HEK293 (cell line): ENCODE measurements around the gene ACE2.

ENCODE experiments used
- CTCF ChIA-PET: fragments of 350-600 bp; formaldehyde crosslinking; extraction: SDS; loops from one replicate; lab custom pipeline; 2021; ENCODE audit warnings: antibody characterized with exemption; lab: Yijun Ruan, JAX
- POLR2A ChIA-PET: fragments of 300-600 bp; formaldehyde crosslinking; extraction: SDS; loops from one replicate; lab custom pipeline; 2020; ENCODE audit warnings: antibody characterized with exemption, inconsistent platforms; lab: Yijun Ruan, JAX
- H3K27ac ChIP-seq: fragments of 200-500 bp; sonication (Bioruptor generic); 2 replicates; pipeline ENCODE4 v1.5.1; 2014; ENCODE audit warnings: low read depth, low read length, control low read depth, inconsistent platforms; ENCODE audit errors: extremely low read depth
- H3K36me3 ChIP-seq, 2 experiments: fragments of 200-500 bp in 1 of 2; sonication (Bioruptor generic) in 1 of 2; 1 replicate in 1 of 2; 2 replicates in 1 of 2; pipeline ENCODE4 v1.5.1; 2014 to 2017; ENCODE audit warnings: inconsistent platforms in 2 of 2, low read length in 2 of 2; ENCODE audit not compliant: control insufficient read depth in 2 of 2, insufficient read depth in 1 of 2
- H3K4me1 ChIP-seq: fragments of 200-500 bp; sonication (Bioruptor generic); 2 replicates; pipeline ENCODE4 v1.5.1; 2014; ENCODE audit warnings: mild to moderate bottlenecking, low read length, inconsistent platforms; ENCODE audit not compliant: control insufficient read depth, insufficient read depth
- H3K4me3 ChIP-seq: 2 replicates; pipeline ENCODE4 v1.5.1; 2011; ENCODE audit warnings: low read depth, mild to moderate bottlenecking, control low read depth, low read length, moderate library complexity
- H3K9me3 ChIP-seq: fragments of 200-500 bp; sonication (Bioruptor generic); 2 replicates; pipeline ENCODE4 v1.5.1; 2014; ENCODE audit warnings: low read depth, low read length, inconsistent platforms; ENCODE audit not compliant: control insufficient read depth, insufficient read depth
- GFI1B ChIP-seq: fragments of 450-650 bp; formaldehyde crosslinking; IDR thresholded peaks from 2 replicates; pipeline ENCODE4 v1.5.1; 2016; ENCODE audit warnings: missing biosample characterization, missing genetic modification characterization
- GLI4 ChIP-seq: fragments of 450-650 bp; formaldehyde crosslinking; IDR thresholded peaks from 2 replicates; pipeline ENCODE4 v1.5.1; 2016; ENCODE audit warnings: missing biosample characterization, missing genetic modification characterization
- KLF1 ChIP-seq: fragments of 450-650 bp; formaldehyde crosslinking; IDR thresholded peaks from 2 replicates; pipeline ENCODE4 v1.5.1; 2016; ENCODE audit warnings: missing biosample characterization, missing genetic modification characterization
- MEIS1 ChIP-seq: sonication (generic); formaldehyde crosslinking; IDR thresholded peaks from 2 replicates; pipeline ENCODE4 v1.8.1; 2022; ENCODE audit warnings: missing genetic modification reagents, mild to moderate bottlenecking, borderline replicate concordance
- ZBTB17 ChIP-seq: fragments of 450-650 bp; formaldehyde crosslinking; IDR thresholded peaks from 2 replicates; pipeline ENCODE4 v1.5.1; 2016; ENCODE audit warnings: missing biosample characterization, missing genetic modification characterization
- ZBTB44 ChIP-seq: fragments of 450-650 bp; IDR thresholded peaks from 2 replicates; pipeline ENCODE4 v1.5.1; 2018; ENCODE audit warnings: missing biosample characterization, mild to moderate bottlenecking, missing genetic modification characterization
- ZNF138 ChIP-seq: fragments of 450-650 bp; formaldehyde crosslinking; IDR thresholded peaks from 2 replicates; pipeline ENCODE4 v1.5.1; 2016; ENCODE audit warnings: missing biosample characterization, missing genetic modification characterization, borderline replicate concordance
- ZNF202 ChIP-seq: fragments of 450-650 bp; formaldehyde crosslinking; IDR thresholded peaks from 2 replicates; pipeline ENCODE4 v1.5.1; 2016; ENCODE audit warnings: missing biosample characterization, missing genetic modification characterization, borderline replicate concordance
- ZNF211 ChIP-seq: fragments of 450-650 bp; formaldehyde crosslinking; IDR thresholded peaks from 2 replicates; pipeline ENCODE4 v1.5.1; 2016; ENCODE audit warnings: low read depth, missing biosample characterization, missing genetic modification characterization
- ZNF335 ChIP-seq: fragments of 450-650 bp; formaldehyde crosslinking; conservative IDR thresholded peaks from 2 replicates; pipeline ENCODE4 v1.5.1; 2016; ENCODE audit warnings: missing biosample characterization, missing genetic modification characterization
- ZNF560 ChIP-seq: fragments of 450-650 bp; formaldehyde crosslinking; IDR thresholded peaks from 2 replicates; pipeline ENCODE4 v1.5.1; 2017; ENCODE audit warnings: missing biosample characterization, missing genetic modification characterization, borderline replicate concordance
- ZNF610 ChIP-seq: fragments of 450-650 bp; formaldehyde crosslinking; IDR thresholded peaks from 2 replicates; pipeline ENCODE4 v1.5.1; 2016; ENCODE audit warnings: missing biosample characterization, missing genetic modification characterization, borderline replicate concordance
- ZNF776 ChIP-seq: fragments of 450-650 bp; formaldehyde crosslinking; IDR thresholded peaks from 2 replicates; pipeline ENCODE4 v1.5.0; 2017; ENCODE audit warnings: missing biosample characterization, missing genetic modification characterization, borderline replicate concordance
- TF ChIP-seq, protein P1 (sequence below): fragments of 450-650 bp; formaldehyde crosslinking; IDR thresholded peaks from 2 replicates; pipeline ENCODE4 v1.5.1; 2016; ENCODE audit warnings: missing biosample characterization, missing genetic modification characterization
- TF ChIP-seq, protein P2 (sequence below): fragments of 450-650 bp; formaldehyde crosslinking; IDR thresholded peaks from 2 replicates; pipeline ENCODE4 v1.5.1; 2016; ENCODE audit warnings: missing biosample characterization, missing genetic modification characterization
- TF ChIP-seq, protein P3 (sequence below): fragments of 450-650 bp; formaldehyde crosslinking; IDR thresholded peaks from 2 replicates; pipeline ENCODE4 v1.5.1; 2016; ENCODE audit warnings: missing biosample characterization, missing genetic modification characterization, low read depth

Gene ACE2

GRCh38 chrX:15523088-15523487, 77.7 kb downstream of the ACE2 start (continued):
- TF ChIP-seq, protein P1, sequence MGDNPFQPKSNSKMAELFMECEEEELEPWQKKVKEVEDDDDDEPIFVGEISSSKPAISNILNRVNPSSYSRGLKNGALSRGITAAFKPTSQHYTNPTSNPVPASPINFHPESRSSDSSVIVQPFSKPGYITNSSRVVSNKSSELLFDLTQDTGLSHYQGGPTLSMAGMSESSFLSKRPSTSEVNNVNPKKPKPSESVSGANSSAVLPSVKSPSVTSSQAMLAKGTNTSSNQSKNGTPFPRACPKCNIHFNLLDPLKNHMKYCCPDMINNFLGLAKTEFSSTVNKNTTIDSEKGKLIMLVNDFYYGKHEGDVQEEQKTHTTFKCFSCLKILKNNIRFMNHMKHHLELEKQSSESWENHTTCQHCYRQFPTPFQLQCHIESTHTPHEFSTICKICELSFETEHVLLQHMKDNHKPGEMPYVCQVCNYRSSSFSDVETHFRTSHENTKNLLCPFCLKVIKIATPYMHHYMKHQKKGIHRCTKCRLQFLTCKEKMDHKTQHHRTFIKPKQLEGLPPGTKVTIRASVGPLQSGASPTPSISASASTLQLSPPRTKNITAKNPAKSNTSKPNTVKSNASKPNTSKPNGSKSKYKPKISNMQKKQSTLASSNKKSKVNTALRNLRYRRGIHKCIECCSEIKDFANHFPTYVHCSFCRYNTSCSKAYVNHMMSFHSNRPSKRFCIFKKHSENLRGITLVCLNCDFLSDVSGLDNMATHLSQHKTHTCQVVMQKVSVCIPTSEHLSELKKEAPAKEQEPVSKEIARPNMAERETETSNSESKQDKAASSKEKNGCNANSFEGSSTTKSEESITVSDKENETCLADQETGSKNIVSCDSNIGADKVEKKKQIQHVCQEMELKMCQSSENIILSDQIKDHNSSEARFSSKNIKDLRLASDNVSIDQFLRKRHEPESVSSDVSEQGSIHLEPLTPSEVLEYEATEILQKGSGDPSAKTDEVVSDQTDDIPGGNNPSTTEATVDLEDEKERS (tag by site-specific recombination), result no peak
- TF ChIP-seq ZNF138 (tag by site-specific recombination), result no peak
- TF ChIP-seq, all 188 proteins: peak for 0

GRCh38 chrX:15522464-15522863, 78.3 kb downstream of the ACE2 start:
- ChIA-PET CTCF (interaction anchor here (0.6 to 1.5 kb wide), 3 partner anchors 24 to 34 kb away, joined by 5 read pairs; no protein-coding TSS in a partner anchor), POLR2A (no interaction called here)
- TF ChIP-seq ZBTB44 (tag by site-specific recombination) (no peak), KLF1 (tag by site-specific recombination) (no peak), ZNF335 (tag by site-specific recombination) (no peak), MEIS1 (CRISPR knock-in tag) (no peak), ZNF560 (tag by site-specific recombination) (no peak), ZNF202 (tag by site-specific recombination) (no peak), ZNF610 (tag by site-specific recombination) (no peak), ZNF211 (no peak), GFI1B (tag by site-specific recombination) (no peak), ZNF776 (no peak), GLI4 (tag by site-specific recombination) (no peak), ZBTB17 (no peak)
- TF ChIP-seq, protein P2, sequence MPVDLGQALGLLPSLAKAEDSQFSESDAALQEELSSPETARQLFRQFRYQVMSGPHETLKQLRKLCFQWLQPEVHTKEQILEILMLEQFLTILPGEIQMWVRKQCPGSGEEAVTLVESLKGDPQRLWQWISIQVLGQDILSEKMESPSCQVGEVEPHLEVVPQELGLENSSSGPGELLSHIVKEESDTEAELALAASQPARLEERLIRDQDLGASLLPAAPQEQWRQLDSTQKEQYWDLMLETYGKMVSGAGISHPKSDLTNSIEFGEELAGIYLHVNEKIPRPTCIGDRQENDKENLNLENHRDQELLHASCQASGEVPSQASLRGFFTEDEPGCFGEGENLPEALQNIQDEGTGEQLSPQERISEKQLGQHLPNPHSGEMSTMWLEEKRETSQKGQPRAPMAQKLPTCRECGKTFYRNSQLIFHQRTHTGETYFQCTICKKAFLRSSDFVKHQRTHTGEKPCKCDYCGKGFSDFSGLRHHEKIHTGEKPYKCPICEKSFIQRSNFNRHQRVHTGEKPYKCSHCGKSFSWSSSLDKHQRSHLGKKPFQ (tag by site-specific recombination), result no peak
- TF ChIP-seq, protein P3, sequence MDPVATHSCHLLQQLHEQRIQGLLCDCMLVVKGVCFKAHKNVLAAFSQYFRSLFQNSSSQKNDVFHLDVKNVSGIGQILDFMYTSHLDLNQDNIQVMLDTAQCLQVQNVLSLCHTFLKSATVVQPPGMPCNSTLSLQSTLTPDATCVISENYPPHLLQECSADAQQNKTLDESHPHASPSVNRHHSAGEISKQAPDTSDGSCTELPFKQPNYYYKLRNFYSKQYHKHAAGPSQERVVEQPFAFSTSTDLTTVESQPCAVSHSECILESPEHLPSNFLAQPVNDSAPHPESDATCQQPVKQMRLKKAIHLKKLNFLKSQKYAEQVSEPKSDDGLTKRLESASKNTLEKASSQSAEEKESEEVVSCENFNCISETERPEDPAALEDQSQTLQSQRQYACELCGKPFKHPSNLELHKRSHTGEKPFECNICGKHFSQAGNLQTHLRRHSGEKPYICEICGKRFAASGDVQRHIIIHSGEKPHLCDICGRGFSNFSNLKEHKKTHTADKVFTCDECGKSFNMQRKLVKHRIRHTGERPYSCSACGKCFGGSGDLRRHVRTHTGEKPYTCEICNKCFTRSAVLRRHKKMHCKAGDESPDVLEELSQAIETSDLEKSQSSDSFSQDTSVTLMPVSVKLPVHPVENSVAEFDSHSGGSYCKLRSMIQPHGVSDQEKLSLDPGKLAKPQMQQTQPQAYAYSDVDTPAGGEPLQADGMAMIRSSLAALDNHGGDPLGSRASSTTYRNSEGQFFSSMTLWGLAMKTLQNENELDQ (tag by site-specific recombination), result no peak
- H3K27ac ChIP-seq, result no peak overlapping the region
- H3K4me1 ChIP-seq, result peaks cover 6% of the 10 kb centered on the region; the same call in 1 of the 2 replicates
- no peak overlapping the region for H3K4me3 ChIP-seq
- no peaks in the 10 kb centered on the region for H3K36me3 ChIP-seq
- H3K9me3 ChIP-seq, result no peaks in the 10 kb centered on the region
